Ovary (tissue), 9 donors: ENCODE measurements around the gene SLC4A5. TPM values are rescaled to one million over a fixed set of nuclear protein-coding genes. Genes with fewer than 3 reads are reported as not detected.

Experiments used
- DNase-seq, 5 donors: peaks; one replicate each; pipeline ENCODE4 v3.0.0-alpha.2; 2019 to 2020
- H3K27ac ChIP-seq, 2 donors: fragments of 200-600 bp; one replicate each; pipeline versions ENCODE4 v1.5.1 to v1.8.0; 2019 to 2022
- H3K27me3 ChIP-seq: fragments of 200-600 bp; one replicate; pipeline ENCODE4 v1.8.0; 2022
- H3K36me3 ChIP-seq: fragments of 200-600 bp; sonication (generic); one replicate; pipeline ENCODE4 v1.5.1; 2019
- H3K4me1 ChIP-seq: one replicate; pipeline ENCODE4 v1.8.1; 2013; ENCODE audit warnings: mild to moderate bottlenecking, moderate library complexity; ENCODE audit not compliant: insufficient read depth
- H3K4me3 ChIP-seq: fragments of 200-600 bp; sonication (generic); one replicate; pipeline ENCODE4 v1.5.1; 2017
- H3K9me3 ChIP-seq, 2 donors: fragments of 200-600 bp in 1 of 2; sonication (generic) in 1 of 2; one replicate each; pipeline versions ENCODE4 v1.5.1 to v1.8.1; 2013 to 2019; ENCODE audit warnings: mild to moderate bottlenecking in 1 of 2, moderate library complexity in 1 of 2
- CTCF ChIP-seq, 3 donors: fragments of 450-650 bp in 2 of 3; fragments of 200-600 bp in 1 of 3; IDR thresholded peaks; one replicate each; pipeline versions ENCODE4 v1.5.1 to v1.8.0; 2016 to 2022; ENCODE audit warnings: antibody characterized with exemption in 3 of 3, mild to moderate bottlenecking in 1 of 3
- EP300 ChIP-seq: sonication (generic); formaldehyde crosslinking; IDR thresholded peaks from one replicate; pipeline ENCODE4 v1.6.1; 2017; ENCODE audit warnings: antibody characterized with exemption
- POLR2A ChIP-seq: fragments of 450-650 bp; IDR thresholded peaks from one replicate; pipeline ENCODE4 v1.6.1; 2017; ENCODE audit warnings: antibody characterized with exemption, mild to moderate bottlenecking, moderate library complexity
- WGBS, 3 donors: extraction: QIAGEN DNeasy Blood & Tissue Kit in 1 of 3; methylation state at CpG; one replicate each; pipeline versions ENCODE4 v1.1.5 to v1.1.7; 2013 to 2017; 5-methylcytosine and 5-hydroxymethylcytosine counted together
- intact Hi-C, 4 donors: fragments of 100-400 bp; cut with DNase I; formaldehyde crosslinking; loops; one replicate each; pipeline versions ENCODE4 v1.11.0 to v1.15.1; 2022 to 2023
- polyA plus RNA-seq, 2 donors: library from polyadenylated mRNA; stranded (reverse); fragments of 200-250 nt in 1 of 2; fragments of 350-450 nt in 1 of 2; fragmentation: Illumina TruSeq in 1 of 2; extraction: RNeasy Lipid Tissue Mini Kit (QIAGEN cat#74804) in 1 of 2; gene quantifications; one replicate each; pipeline ENCODE4 v1.2.3, GENCODE V29; 2013 to 2014
- total RNA-seq, 7 donors: library from RNA; depleted of rRNA in 2 of 7; stranded (reverse); fragments of >200 nt in 2 of 7; fragmentation: NEBNext Ultra II Directional in 3 of 7; extraction: Animal tissue kit (Norgen Biotek cat#: 25700) in 3 of 7; gene quantifications; one replicate each; pipeline versions ENCODE4 v1.1.0 to v1.2.4, GENCODE V29; 2016 to 2023
- donor health status: DM: no; HTN: no; CAD: no; lungs with moderate emphysema.
- donor health status: DM: no; HTN: no; CAD: no.
- donor health status: Bipolar disorder and iron deficiency.
- donor health status: DM: yes; HTN: yes; CAD: no.
- donor health status: DM: no; HTN: no; CAD: no.
- donor health status: DM: yes; HTN: yes; CAD: no.

Gene SLC4A5
- total and polyA plus RNA-seq, 9 donors: 1.1 to 6.3 (median 2.4) TPM

DNA sequence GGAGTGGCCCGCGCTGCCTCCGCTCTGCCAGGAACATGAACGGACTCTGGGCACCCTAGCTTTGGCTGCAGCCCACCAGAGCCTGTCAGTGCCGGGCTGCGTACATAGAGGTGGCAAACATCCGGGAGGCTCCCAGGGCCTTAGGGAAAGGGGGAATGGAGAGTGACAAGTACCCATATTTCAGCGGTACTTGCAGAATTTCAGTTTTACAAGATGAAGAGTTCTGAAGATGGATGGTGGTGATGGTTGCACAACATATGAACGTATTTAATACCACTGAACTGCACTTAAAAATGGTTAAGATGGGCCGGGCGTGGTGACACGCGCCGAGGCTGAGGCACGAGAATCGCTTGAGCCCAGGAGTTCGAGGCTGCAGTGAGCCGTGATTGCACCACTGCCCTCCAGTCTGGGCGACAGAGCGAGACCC is 143.9 kb downstream of the SLC4A5 start:
- Histone ChIP-seq H3K4me3 (peak overlapping the region; percentile 64), H3K27me3 (no peaks in the 10 kb centered on the region), H3K4me1 (peaks cover 8% of the 10 kb centered on the region), H3K27ac (peak overlapping the region; percentile 3 to 54), H3K36me3 (no peaks in the 10 kb centered on the region), H3K9me3 (no peaks in the 10 kb centered on the region)
- intact Hi-C loops: no loop called here
- no peak for DNase-seq
- TF ChIP-seq CTCF (IDR thresholded peaks at IDR 0.05): no peak
- TF ChIP-seq POLR2A: no peak
- TF ChIP-seq EP300: no peak
- 3 to 5% (median 4%) methylated on average over 20 of the region's 20 CpGs for WGBS, 3 donors

DNA sequence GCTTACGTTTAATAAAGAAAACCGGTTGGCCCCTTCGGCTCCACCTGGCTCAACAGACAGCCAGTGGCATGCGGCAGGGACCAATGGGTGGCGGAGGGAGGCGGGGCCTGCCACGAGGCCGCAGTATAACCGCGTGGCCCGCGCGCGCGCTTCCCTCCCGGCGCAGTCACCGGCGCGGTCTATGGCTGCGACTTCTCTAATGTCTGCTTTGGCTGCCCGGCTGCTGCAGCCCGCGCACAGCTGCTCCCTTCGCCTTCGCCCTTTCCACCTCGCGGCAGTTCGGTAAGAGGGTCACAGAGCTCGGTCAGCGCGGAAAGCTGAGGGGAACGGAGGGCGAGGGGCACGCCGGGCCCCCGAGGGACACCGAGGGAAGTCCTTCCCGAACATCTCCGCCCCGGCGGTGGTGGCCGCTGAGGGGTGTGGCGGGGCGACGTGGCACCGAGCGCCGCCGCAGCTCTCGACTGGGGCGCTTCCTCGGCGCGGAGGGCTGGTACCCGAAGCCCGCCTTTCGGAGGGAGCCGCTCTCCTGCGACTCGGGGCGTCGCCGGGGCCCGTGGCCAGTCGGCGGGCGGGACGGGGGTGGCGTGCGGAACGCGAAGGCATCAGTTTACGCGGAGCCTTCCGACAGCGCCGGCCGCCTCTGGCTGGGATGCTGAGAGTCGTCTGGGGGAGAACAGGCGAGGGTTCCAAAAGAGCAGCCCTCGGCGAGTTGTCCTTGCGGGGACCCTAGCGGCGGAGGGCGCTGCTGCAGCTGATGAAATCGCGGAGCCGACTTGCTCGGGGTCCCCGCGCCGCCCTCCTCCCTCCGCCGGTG is 144.5 kb downstream of the SLC4A5 start, which contains the start of gene MTHFD2:
TSS of gene MTHFD2 (plus strand) at position 155 of the 814 bp plus-strand sequence. CDS start at position 182, 27 bp downstream.
- Histone ChIP-seq H3K4me3 (peak within 1 kb of the TSS; percentile 64), H3K9me3 (no peaks in the 10 kb centered on the region), H3K36me3 (no peaks in the 10 kb centered on the region), H3K27ac (peak within 1 kb of the TSS; percentile 3 to 54), H3K27me3 (no peaks in the 10 kb centered on the region), H3K4me1 (peaks cover 8% of the 10 kb centered on the region)
- 0 to 1% (median 0%) methylated on average over 49 to 96 of the region's 96 CpGs for WGBS, 3 donors
- intact Hi-C loops: no loop called here
- no peak for TF ChIP-seq EP300
- peak; percentile 45 for TF ChIP-seq POLR2A
- TF ChIP-seq CTCF (IDR thresholded peaks at IDR 0.05): peak; percentile 61 to 72 (median 68)
- peak; percentile 76 to 89 (median 82) for DNase-seq

GRCh38 chr2:74198023-74198460 is 145.2 kb downstream of the SLC4A5 start:
- no peaks in the 10 kb centered on the region for H3K9me3 ChIP-seq
- 30 to 37% (median 37%) methylated on average over 18 of the region's 18 CpGs for WGBS, 3 donors
- intact Hi-C loops: no loop called here
- peaks cover 8% of the 10 kb centered on the region for H3K4me1 ChIP-seq
- H3K27ac ChIP-seq: no peak overlapping the region
- DNase-seq: no peak
- H3K36me3 ChIP-seq: no peaks in the 10 kb centered on the region
- no peaks in the 10 kb centered on the region for H3K27me3 ChIP-seq
- TF ChIP-seq CTCF (IDR thresholded peaks at IDR 0.05): no peak
- TF ChIP-seq EP300: no peak
- TF ChIP-seq POLR2A: no peak
- peak overlapping the region; percentile 64 for H3K4me3 ChIP-seq

DNA sequence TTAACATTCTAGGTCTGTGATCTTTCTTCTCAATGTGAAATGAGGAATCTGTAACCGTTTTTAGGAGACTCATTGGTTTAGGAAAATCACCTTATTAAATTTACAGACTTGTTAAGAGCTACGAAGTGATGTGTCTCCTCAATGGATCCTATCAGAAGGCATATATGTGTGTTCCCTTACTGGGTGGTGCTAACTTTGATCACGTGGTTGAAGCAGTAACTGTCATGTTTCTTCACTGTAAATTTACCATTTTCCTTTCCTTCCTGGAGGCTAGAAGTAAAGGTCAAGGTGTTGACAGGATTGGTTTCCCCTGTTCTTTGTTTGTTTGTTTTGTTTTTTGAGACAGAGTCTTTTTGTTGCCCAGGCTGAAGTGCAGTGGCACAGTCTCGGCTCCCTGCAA is 146.2 kb downstream of the SLC4A5 start:
- DNase-seq: no peak
- Histone ChIP-seq H3K4me3 (no peak overlapping the region), H3K9me3 (no peaks in the 10 kb centered on the region), H3K4me1 (peaks cover 8% of the 10 kb centered on the region), H3K27ac (no peak overlapping the region), H3K27me3 (no peaks in the 10 kb centered on the region), H3K36me3 (no peaks in the 10 kb centered on the region)
- no peak for TF ChIP-seq EP300
- TF ChIP-seq POLR2A: no peak
- no peak for TF ChIP-seq CTCF (IDR thresholded peaks at IDR 0.05)
- WGBS, 3 donors: 54 to 63% (median 57%) methylated on average over 4 of the region's 4 CpGs
- intact Hi-C loops: no loop called here
